Measurements from ENCODE around the gene SCN9A. TPM values are rescaled to one million over a fixed set of nuclear protein-coding genes. Genes with fewer than 3 reads are reported as not detected.
"Not testable (repeated sequence)": the region's sequence is repeated elsewhere in the genome, so short reads cannot be mapped to it uniquely, and the experiment has no call there.

The SCN9A gene
- total RNA-seq, 4 donors from 2014 or later, result 3.1 to 7.7 (median 6.2) TPM

DNA sequence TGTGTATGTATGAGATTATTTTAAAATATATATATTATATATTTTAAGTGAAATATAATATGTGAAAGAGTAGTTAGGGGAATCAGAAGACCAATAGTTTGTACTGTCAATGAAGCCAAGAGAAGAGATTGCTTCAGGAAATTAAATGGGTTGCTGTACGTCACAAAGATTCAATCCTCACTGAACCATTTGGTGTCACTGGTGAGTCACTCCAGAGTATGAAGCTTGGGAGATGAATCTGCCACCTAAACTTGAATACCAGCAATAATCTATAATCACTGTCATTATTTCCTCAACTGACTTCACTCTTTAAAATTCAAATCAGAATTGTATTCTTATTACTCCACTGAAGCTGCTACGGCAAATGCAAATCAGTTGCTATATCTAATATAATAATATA lies 41.9 kb upstream of the SCN9A start:
- Histone ChIP-seq H3K27ac (no peak overlapping the region), H3K36me3 (no peaks in the 10 kb centered on the region), H3K27me3 (no peaks in the 10 kb centered on the region), H3K9me3 (no peaks in the 10 kb centered on the region), H3K4me3 (no peak overlapping the region), H3K4me1 (no peaks in the 10 kb centered on the region)
- TF ChIP-seq, protein P1, sequence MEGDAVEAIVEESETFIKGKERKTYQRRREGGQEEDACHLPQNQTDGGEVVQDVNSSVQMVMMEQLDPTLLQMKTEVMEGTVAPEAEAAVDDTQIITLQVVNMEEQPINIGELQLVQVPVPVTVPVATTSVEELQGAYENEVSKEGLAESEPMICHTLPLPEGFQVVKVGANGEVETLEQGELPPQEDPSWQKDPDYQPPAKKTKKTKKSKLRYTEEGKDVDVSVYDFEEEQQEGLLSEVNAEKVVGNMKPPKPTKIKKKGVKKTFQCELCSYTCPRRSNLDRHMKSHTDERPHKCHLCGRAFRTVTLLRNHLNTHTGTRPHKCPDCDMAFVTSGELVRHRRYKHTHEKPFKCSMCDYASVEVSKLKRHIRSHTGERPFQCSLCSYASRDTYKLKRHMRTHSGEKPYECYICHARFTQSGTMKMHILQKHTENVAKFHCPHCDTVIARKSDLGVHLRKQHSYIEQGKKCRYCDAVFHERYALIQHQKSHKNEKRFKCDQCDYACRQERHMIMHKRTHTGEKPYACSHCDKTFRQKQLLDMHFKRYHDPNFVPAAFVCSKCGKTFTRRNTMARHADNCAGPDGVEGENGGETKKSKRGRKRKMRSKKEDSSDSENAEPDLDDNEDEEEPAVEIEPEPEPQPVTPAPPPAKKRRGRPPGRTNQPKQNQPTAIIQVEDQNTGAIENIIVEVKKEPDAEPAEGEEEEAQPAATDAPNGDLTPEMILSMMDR (IDR thresholded peaks at IDR 0.05), result no peak
- TF ChIP-seq EP300 (IDR thresholded peaks at IDR 0.05), result no peak
- no peak for TF ChIP-seq POLR2A (IDR thresholded peaks at IDR 0.05)
- no peak for TF ChIP-seq POLR2AphosphoS5 (IDR thresholded peaks at IDR 0.05)
- WGBS, 2 donors (ENCODE audit: low coverage in 1 of 2), result 55 to 60% methylated on average over 2 of the region's 2 CpGs
- no peak for ATAC-seq

DNA sequence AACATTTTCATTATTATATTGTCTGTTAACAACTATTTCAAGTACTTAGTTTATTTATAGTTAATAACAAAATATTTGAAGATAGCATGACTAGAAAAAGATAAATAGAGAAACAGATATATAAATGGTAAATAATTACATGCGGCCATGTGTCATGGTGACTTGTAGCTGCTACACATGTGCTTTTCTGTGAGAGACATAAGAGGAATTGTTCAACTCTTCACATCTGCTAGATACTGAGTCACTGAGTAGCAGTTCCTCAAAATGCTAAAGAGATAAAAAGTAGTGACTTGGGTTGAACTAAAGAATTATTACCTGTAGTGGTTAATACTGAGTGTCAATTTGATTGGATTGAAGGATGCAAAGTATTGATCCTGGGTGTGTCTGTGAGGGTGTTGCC lies 37.5 kb upstream of the SCN9A start:
- TF ChIP-seq POLR2A (IDR thresholded peaks at IDR 0.05) (no peak), POLR2AphosphoS5 (IDR thresholded peaks at IDR 0.05) (no peak), EP300 (IDR thresholded peaks at IDR 0.05) (no peak)
- TF ChIP-seq, protein P1 (IDR thresholded peaks at IDR 0.05), result no peak
- no peak overlapping the region for H3K4me3 ChIP-seq
- H3K4me1 ChIP-seq, result no peaks in the 10 kb centered on the region
- no peak overlapping the region for H3K27ac ChIP-seq
- no peaks in the 10 kb centered on the region for H3K36me3 ChIP-seq
- no peaks in the 10 kb centered on the region for H3K27me3 ChIP-seq
- WGBS, 2 donors (ENCODE audit: low coverage in 1 of 2), result 91 to 94% methylated on average over 1 of the region's 1 CpG
- ATAC-seq, result no peak
- no peaks in the 10 kb centered on the region for H3K9me3 ChIP-seq

DNA sequence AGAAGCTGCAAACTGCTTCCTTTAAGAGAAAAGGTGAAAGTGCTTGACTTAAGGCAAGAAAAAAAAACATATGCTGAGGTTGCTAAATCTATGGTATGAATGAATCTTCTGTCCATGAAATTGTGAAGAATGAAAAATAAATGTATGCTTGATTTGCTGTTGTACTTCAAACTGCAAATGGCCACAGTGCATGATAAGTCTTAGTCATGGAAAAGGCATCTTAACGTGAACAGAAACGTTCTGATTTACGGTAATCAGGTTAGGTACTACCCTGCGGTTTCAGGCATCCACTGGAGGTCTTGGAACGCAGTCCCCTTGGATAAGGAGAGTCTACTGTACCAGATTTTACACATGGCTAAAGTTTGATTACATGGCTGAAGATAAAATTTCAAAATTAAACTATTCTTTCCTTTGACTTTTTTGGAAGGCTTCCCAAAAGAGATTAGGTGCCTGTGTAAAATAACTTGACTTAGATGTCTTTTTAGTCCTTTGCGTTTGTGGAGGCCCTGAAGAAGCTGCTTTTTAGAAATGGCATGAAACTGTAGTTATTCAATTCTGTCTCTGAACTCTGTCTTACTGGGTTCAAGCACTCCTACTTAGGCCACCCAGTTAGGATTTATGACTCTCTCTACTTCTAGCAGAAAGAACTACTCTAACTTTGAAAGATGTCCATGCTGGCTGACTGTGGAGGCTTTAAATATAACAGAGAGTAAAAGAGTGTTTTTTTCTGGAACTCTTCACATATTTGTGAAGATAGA lies 35.9 kb upstream of the SCN9A start:
- no peaks in the 10 kb centered on the region for H3K4me1 ChIP-seq
- no peak for TF ChIP-seq POLR2A (IDR thresholded peaks at IDR 0.05)
- TF ChIP-seq POLR2AphosphoS5 (IDR thresholded peaks at IDR 0.05), result no peak
- no peak for TF ChIP-seq EP300 (IDR thresholded peaks at IDR 0.05)
- TF ChIP-seq, protein P1 (IDR thresholded peaks at IDR 0.05), result no peak
- no peak overlapping the region for H3K27ac ChIP-seq
- WGBS, 2 donors (ENCODE audit: low coverage in 1 of 2), result 36 to 39% methylated on average over 6 of the region's 6 CpGs
- ATAC-seq, result no peak
- no peaks in the 10 kb centered on the region for H3K9me3 ChIP-seq
- no peaks in the 10 kb centered on the region for H3K27me3 ChIP-seq
- H3K36me3 ChIP-seq, result no peaks in the 10 kb centered on the region
- H3K4me3 ChIP-seq, result no peak overlapping the region

DNA sequence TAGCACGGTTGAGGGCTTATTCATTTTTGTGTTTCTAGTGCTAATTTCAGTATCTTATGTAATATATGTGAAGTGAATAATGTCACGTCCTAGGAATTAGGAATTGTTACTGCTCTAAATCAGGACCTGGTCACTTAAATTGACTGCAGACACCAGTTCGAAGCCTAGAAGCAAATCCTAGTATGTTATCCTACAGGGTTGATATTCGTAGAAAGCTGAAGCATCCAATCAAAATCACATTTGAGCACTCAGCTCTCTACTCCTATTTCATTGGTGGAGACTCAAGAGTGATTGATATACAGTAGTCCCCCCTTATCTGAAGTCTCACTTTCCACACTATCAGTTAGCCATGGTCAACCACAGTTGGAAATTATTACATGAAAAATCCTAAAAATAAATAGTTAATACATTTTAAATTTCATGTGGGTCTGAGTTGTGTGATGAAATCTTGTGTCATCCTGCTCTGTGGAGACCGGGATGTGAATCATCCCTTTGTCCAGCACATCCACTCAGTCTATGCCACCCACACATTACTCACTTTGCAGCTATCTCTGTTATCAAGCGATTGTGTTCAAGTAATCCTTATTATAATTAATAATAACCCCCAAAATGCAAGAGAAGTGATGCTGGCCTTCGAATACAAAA lies 35.2 kb upstream of the SCN9A start:
- 59 to 71% methylated on average over 5 to 7 of the region's 7 CpGs for WGBS, 2 donors (ENCODE audit: low coverage in 1 of 2)
- Histone ChIP-seq H3K27ac (no peak overlapping the region), H3K27me3 (no peaks in the 10 kb centered on the region), H3K4me1 (no peaks in the 10 kb centered on the region), H3K9me3 (no peaks in the 10 kb centered on the region), H3K36me3 (peaks cover 0 to 4% of the 10 kb centered on the region in 2 donors), H3K4me3 (no peak overlapping the region)
- no peak for TF ChIP-seq POLR2AphosphoS5 (IDR thresholded peaks at IDR 0.05)
- TF ChIP-seq EP300 (IDR thresholded peaks at IDR 0.05), result no peak
- TF ChIP-seq, protein P1 (IDR thresholded peaks at IDR 0.05), result no peak
- TF ChIP-seq POLR2A (IDR thresholded peaks at IDR 0.05), result no peak
- no peak for ATAC-seq

DNA sequence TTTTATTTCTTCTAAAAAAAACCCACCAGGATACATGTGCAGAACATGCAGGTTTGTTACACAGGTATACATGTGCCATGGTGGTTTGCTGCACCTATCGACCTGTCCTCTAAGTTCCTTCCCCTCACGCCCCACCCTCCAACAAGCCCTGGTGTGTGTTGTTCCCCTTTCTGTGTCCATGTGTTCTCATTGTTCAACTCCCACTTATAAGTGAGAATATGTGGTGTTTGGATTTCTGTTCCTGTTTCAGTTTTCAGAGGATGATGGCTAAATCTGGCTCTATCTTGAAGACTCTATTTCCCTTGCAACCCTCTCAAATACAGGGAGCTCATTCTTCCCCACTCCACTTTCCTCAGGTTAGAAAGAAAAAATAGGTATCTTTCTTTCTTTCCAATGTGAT lies 32.0 kb upstream of the SCN9A start:
- not testable (repeated sequence) for H3K36me3 ChIP-seq, H3K27ac ChIP-seq, H3K4me3 ChIP-seq, H3K4me1 ChIP-seq, H3K9me3 ChIP-seq, ATAC-seq, H3K27me3 ChIP-seq
- WGBS, 2 donors (ENCODE audit: low coverage in 1 of 2), result 80 to 100% methylated on average over 1 to 2 of the region's 2 CpGs
